Stomach (tissue), 4 donors: ENCODE results near the gene TNS3.

Experiments
- EP300 ChIP-seq: sonication (generic); formaldehyde crosslinking; IDR thresholded peaks from one replicate; pipeline ENCODE4 v1.6.1; 2017; ENCODE audit warnings: antibody characterized with exemption
- POLR2AphosphoS5 ChIP-seq, 3 donors: sonication (generic); formaldehyde crosslinking; IDR thresholded peaks; one replicate each; pipeline ENCODE4 v1.6.1; 2016; ENCODE audit warnings: antibody characterized with exemption in 3 of 3

- TF ChIP-seq EP300 (no peak), POLR2AphosphoS5 (IDR thresholded peaks at IDR 0.05) (no peak)
Measured at GRCh38 chr7:47303695-47304453, 278.0 kb downstream of the TNS3 start.
